Muscle layer of duodenum (tissue), 2 donors: ENCODE data around the gene PPIG.
"Not testable (repeated sequence)": the region's sequence is repeated elsewhere in the genome, so short reads cannot be mapped to it uniquely, and the experiment has no call there.

ENCODE experiments used
- H3K27ac ChIP-seq: one replicate; pipeline ENCODE4 v1.7.0; 2013; ENCODE audit warnings: mild to moderate bottlenecking, low read length
- H3K27me3 ChIP-seq: one replicate; pipeline ENCODE4 v1.7.0; 2013; ENCODE audit warnings: low read depth, mild to moderate bottlenecking, control low read depth, low read length
- H3K36me3 ChIP-seq, 2 donors: one replicate each; pipeline ENCODE4 v1.7.0; 2013; ENCODE audit warnings: low read length in 2 of 2, control low read depth in 1 of 2, mild to moderate bottlenecking in 1 of 2; ENCODE audit not compliant: insufficient read depth in 2 of 2, control insufficient read depth in 1 of 2
- H3K4me1 ChIP-seq, 2 donors: one replicate each; pipeline ENCODE4 v1.7.0; 2013; ENCODE audit warnings: low read length in 2 of 2, mild to moderate bottlenecking in 2 of 2, control low read depth in 1 of 2, moderate library complexity in 1 of 2; ENCODE audit not compliant: insufficient read depth in 2 of 2, control insufficient read depth in 1 of 2
- H3K4me3 ChIP-seq, 2 donors: one replicate each; pipeline ENCODE4 v1.7.0; 2013; ENCODE audit warnings: low read length in 2 of 2, low read depth in 1 of 2, mild to moderate bottlenecking in 1 of 2
- H3K9me3 ChIP-seq, 2 donors: one replicate each; pipeline ENCODE4 v1.7.0; 2013; ENCODE audit warnings: low read length in 2 of 2, control low read depth in 1 of 2, mild to moderate bottlenecking in 1 of 2; ENCODE audit not compliant: control insufficient read depth in 1 of 2
- donor health status: healthy.

PPIG gene

GRCh38 chr2:169572189-169572588 is 12.0 kb upstream of the PPIG start:
- Histone ChIP-seq H3K27me3 (no peaks in the 10 kb centered on the region), H3K36me3 (no peaks in the 10 kb centered on the region), H3K27ac (no peak overlapping the region), H3K4me3 (peak overlapping the region in 1 of 2 donors; percentile 28), H3K4me1 (no peaks in the 10 kb centered on the region), H3K9me3 (no peaks in the 10 kb centered on the region)

GRCh38 chr2:169572821-169573159 is 11.4 kb upstream of the PPIG start:
- H3K27me3 ChIP-seq: no peaks in the 10 kb centered on the region
- peak overlapping the region; percentile 84 to 96 for H3K4me3 ChIP-seq
- no peaks in the 10 kb centered on the region for H3K9me3 ChIP-seq
- H3K36me3 ChIP-seq: no peaks in the 10 kb centered on the region
- H3K4me1 ChIP-seq: no peaks in the 10 kb centered on the region
- H3K27ac ChIP-seq: peak overlapping the region; percentile 78

GRCh38 chr2:169573160-169573973 is 10.8 kb upstream of the PPIG start, which contains the start of gene FASTKD1:
Gene FASTKD1, minus strand, starts transcription at chr2:169573865. Its CDS starts 1,836 bp downstream, at chr2:169572029.
- no peaks in the 10 kb centered on the region for H3K27me3 ChIP-seq
- H3K9me3 ChIP-seq: no peaks in the 10 kb centered on the region
- H3K4me3 ChIP-seq: peak within 1 kb of the TSS; percentile 84 to 96
- H3K4me1 ChIP-seq: no peaks in the 10 kb centered on the region
- H3K36me3 ChIP-seq: no peaks in the 10 kb centered on the region
- peak within 1 kb of the TSS; percentile 78 for H3K27ac ChIP-seq

- Histone ChIP-seq H3K27ac (peak overlapping the region; percentile 78), H3K36me3 (no peaks in the 10 kb centered on the region), H3K27me3 (no peaks in the 10 kb centered on the region), H3K4me1 (no peaks in the 10 kb centered on the region), H3K4me3 (peak overlapping the region; percentile 84 to 96), H3K9me3 (no peaks in the 10 kb centered on the region)
Measured at GRCh38 chr2:169573974-169574299, 10.2 kb upstream of the PPIG start.

GRCh38 chr2:169574539-169574938 is 9.6 kb upstream of the PPIG start:
- H3K9me3 ChIP-seq, H3K36me3 ChIP-seq, H3K27me3 ChIP-seq, H3K4me1 ChIP-seq, H3K27ac ChIP-seq, H3K4me3 ChIP-seq: not testable (repeated sequence)

GRCh38 chr2:169575264-169575663 is 8.9 kb upstream of the PPIG start:
- H3K27ac ChIP-seq, H3K9me3 ChIP-seq, H3K36me3 ChIP-seq, H3K27me3 ChIP-seq, H3K4me1 ChIP-seq, H3K4me3 ChIP-seq: not testable (repeated sequence)

GRCh38 chr2:169579044-169579443 is 5.1 kb upstream of the PPIG start:
- Histone ChIP-seq H3K9me3 (no peaks in the 10 kb centered on the region), H3K4me3 (no peak overlapping the region), H3K27ac (no peak overlapping the region), H3K4me1 (no peaks in the 10 kb centered on the region), H3K27me3 (no peaks in the 10 kb centered on the region), H3K36me3 (no peaks in the 10 kb centered on the region)

- H3K4me3 ChIP-seq, H3K27ac ChIP-seq: not testable (repeated sequence)
- peaks cover 0 to 21% of the 10 kb centered on the region in 2 donors for H3K4me1 ChIP-seq
Measured at GRCh38 chr2:169582552-169583266, 1.4 kb upstream of the PPIG start.

GRCh38 chr2:169583518-169583917 is 633 bp upstream of the PPIG start:
- Histone ChIP-seq H3K4me3 (peak overlapping the region; percentile 84 to 95), H3K36me3 (peaks cover 0 to 4% of the 10 kb centered on the region in 2 donors), H3K27me3 (no peaks in the 10 kb centered on the region), H3K9me3 (no peaks in the 10 kb centered on the region), H3K27ac (peak overlapping the region; percentile 99), H3K4me1 (peaks cover 0 to 21% of the 10 kb centered on the region in 2 donors)

More at GRCh38 chr2:169582552-169583266, 1.4 kb upstream of the PPIG start:
- H3K27me3 ChIP-seq, H3K36me3 ChIP-seq, H3K9me3 ChIP-seq: not testable (repeated sequence)

GRCh38 chr2:169585673-169586072 is 1.5 kb downstream of the PPIG start:
- peaks cover 0 to 21% of the 10 kb centered on the region in 2 donors for H3K4me1 ChIP-seq
- peak overlapping the region; percentile 99 for H3K27ac ChIP-seq
- H3K36me3 ChIP-seq: peaks cover 0 to 4% of the 10 kb centered on the region in 2 donors
- no peaks in the 10 kb centered on the region for H3K9me3 ChIP-seq
- H3K4me3 ChIP-seq: peak overlapping the region; percentile 84 to 95
- H3K27me3 ChIP-seq: no peaks in the 10 kb centered on the region

GRCh38 chr2:169590804-169591203 is 6.7 kb downstream of the PPIG start:
- H3K4me1 ChIP-seq: peaks cover 0 to 17% of the 10 kb centered on the region in 2 donors
- H3K9me3 ChIP-seq: no peaks in the 10 kb centered on the region
- H3K27me3 ChIP-seq: no peaks in the 10 kb centered on the region
- H3K4me3 ChIP-seq: no peak overlapping the region
- H3K36me3 ChIP-seq: no peaks in the 10 kb centered on the region
- H3K27ac ChIP-seq: no peak overlapping the region
